GM23338 (cell line): Measurements from ENCODE around the gene ANKRD11. TPM values are rescaled to one million over a fixed set of nuclear protein-coding genes. Genes with fewer than 3 reads are reported as not detected.
A peak's percentile ranks its signal among the peaks of the same experiment; 100 is the strongest.

ENCODE experiments used
- ATAC-seq: fragments of 200-7000 bp; cut with Tn5 transposase; 3 replicates; pipeline ENCODE4 v1.9.1; 2020
- DNase-seq: peaks from one replicate; pipeline ENCODE4 v3.0.0-alpha.2; 2015; ENCODE audit warnings: low spot score
- H2AFZ ChIP-seq: fragments of 200-600 bp; sonication (generic); 2 replicates; pipeline ENCODE4 v1.8.0; 2016; ENCODE audit warnings: antibody characterized with exemption, mild to moderate bottlenecking, moderate library complexity
- H3F3A ChIP-seq: fragments of 200-600 bp; sonication (generic); replicated peaks from 2 replicates; pipeline ENCODE4 v1.8.0; 2017; ENCODE audit warnings: antibody characterized with exemption, mixed run types, low read depth
- H3K27ac ChIP-seq: fragments of 200-600 bp; sonication (generic); 2 replicates; pipeline ENCODE4 v1.6.1; 2016; ENCODE audit warnings: low read depth
- H3K27me3 ChIP-seq: fragments of 200-600 bp; sonication (generic); 2 replicates; pipeline ENCODE4 v1.8.0; 2016; ENCODE audit warnings: mild to moderate bottlenecking, mixed run types, moderate library complexity; ENCODE audit not compliant: insufficient read depth
- H3K36me3 ChIP-seq: fragments of 200-600 bp; sonication (generic); 2 replicates; pipeline ENCODE4 v1.8.0; 2016; ENCODE audit warnings: mild to moderate bottlenecking; ENCODE audit not compliant: insufficient read depth
- H3K4me1 ChIP-seq: fragments of 200-600 bp; sonication (generic); 2 replicates; pipeline ENCODE4 v1.8.0; 2016; ENCODE audit warnings: mild to moderate bottlenecking, moderate library complexity; ENCODE audit not compliant: insufficient read depth
- H3K4me2 ChIP-seq: fragments of 200-600 bp; sonication (generic); 2 replicates; pipeline ENCODE4 v1.7.1; 2017; ENCODE audit warnings: mixed run types
- H3K4me3 ChIP-seq: fragments of 200-600 bp; sonication (generic); 2 replicates; pipeline ENCODE4 v1.6.1; 2016; ENCODE audit warnings: mixed run types
- H3K79me2 ChIP-seq: fragments of 200-600 bp; sonication (generic); replicated peaks from 2 replicates; pipeline ENCODE4 v1.8.0; 2017; ENCODE audit warnings: mild to moderate bottlenecking; ENCODE audit not compliant: insufficient read depth
- H3K9me2 ChIP-seq: fragments of 200-600 bp; sonication (generic); 2 replicates; pipeline ENCODE4 v1.8.0; 2017; ENCODE audit not compliant: insufficient read depth
- H4K20me1 ChIP-seq: fragments of 200-600 bp; sonication (generic); replicated peaks from 2 replicates; pipeline ENCODE4 v1.8.0; 2017; ENCODE audit warnings: mild to moderate bottlenecking; ENCODE audit not compliant: insufficient read depth
- H3K27ac Mint-ChIP-seq: 2 replicates; pipeline ENCODE4 v1.8.0; 2020; ENCODE audit warnings: inconsistent platforms, mild to moderate bottlenecking, moderate library complexity, mixed read lengths
- H3K27me3 Mint-ChIP-seq: 3 replicates; pipeline ENCODE4 v1.8.0; 2022; ENCODE audit warnings: low read depth, mild to moderate bottlenecking, moderate library complexity, mixed read lengths, inconsistent platforms; ENCODE audit not compliant: insufficient read depth, poor library complexity
- H3K36me3 Mint-ChIP-seq: 3 replicates; pipeline ENCODE4 v1.8.0; 2021; ENCODE audit warnings: low read depth, mild to moderate bottlenecking, inconsistent platforms, moderate library complexity, mixed read lengths
- H3K4me1 Mint-ChIP-seq: 3 replicates; pipeline ENCODE4 v1.8.0; 2020; ENCODE audit warnings: mild to moderate bottlenecking, inconsistent platforms, mixed read lengths
- H3K4me3 Mint-ChIP-seq: 3 replicates; pipeline ENCODE4 v1.8.0; 2021; ENCODE audit warnings: moderate library complexity, mild to moderate bottlenecking, inconsistent platforms, mixed read lengths
- H3K9me3 Mint-ChIP-seq: 3 replicates; pipeline ENCODE4 v1.8.0; 2020; ENCODE audit warnings: moderate library complexity, mild to moderate bottlenecking, inconsistent platforms, mixed read lengths
- CREB1 ChIP-seq: fragments of 250-450 bp; sonication (Bioruptor Pico); IDR thresholded peaks from 2 replicates; pipeline ENCODE4 v1.5.0; 2020; ENCODE audit warnings: low read depth, mild to moderate bottlenecking, moderate library complexity
- ETS1 ChIP-seq: IDR thresholded peaks from 2 replicates; pipeline ENCODE4 v1.6.1; 2016; ENCODE audit warnings: antibody characterized with exemption
- EZH2 ChIP-seq: fragments of 200-600 bp; sonication (generic); IDR thresholded peaks from one replicate; pipeline ENCODE4 v1.8.0; 2017; ENCODE audit warnings: antibody characterized with exemption, mild to moderate bottlenecking, low read depth; ENCODE audit not compliant: unreplicated experiment
- EZH2phosphoT487 ChIP-seq: fragments of 200-600 bp; sonication (generic); IDR thresholded peaks from one replicate; pipeline ENCODE4 v1.8.1; 2018; ENCODE audit warnings: antibody characterized with exemption; ENCODE audit not compliant: unreplicated experiment
- JUNB ChIP-seq: IDR thresholded peaks from one replicate; pipeline ENCODE4 v1.6.1; 2016; ENCODE audit warnings: antibody characterized with exemption; ENCODE audit not compliant: unreplicated experiment
- NANOG ChIP-seq: IDR thresholded peaks from 2 replicates; pipeline ENCODE4 v1.6.1; 2016; ENCODE audit warnings: antibody characterized with exemption, borderline replicate concordance
- POLR2AphosphoS5 ChIP-seq: IDR thresholded peaks from 2 replicates; pipeline ENCODE4 v1.6.1; 2016; ENCODE audit warnings: antibody characterized with exemption, low read depth
- REST ChIP-seq: IDR thresholded peaks from one replicate; pipeline ENCODE4 v1.6.1; 2018; ENCODE audit warnings: antibody characterized with exemption; ENCODE audit not compliant: unreplicated experiment
- STAT1 ChIP-seq: IDR thresholded peaks from one replicate; pipeline ENCODE4 v1.6.1; 2016; ENCODE audit warnings: antibody characterized with exemption; ENCODE audit not compliant: unreplicated experiment
- ZNF114 ChIP-seq: fragments of 250-450 bp; sonication (Bioruptor Pico); IDR thresholded peaks from 2 replicates; pipeline ENCODE4 v1.5.0; 2020; ENCODE audit warnings: mild to moderate bottlenecking, moderate library complexity
- ZNF331 ChIP-seq: fragments of 250-450 bp; sonication (Bioruptor Pico); IDR thresholded peaks from 2 replicates; pipeline ENCODE4 v1.5.0; 2020; ENCODE audit warnings: low read depth, mild to moderate bottlenecking, moderate library complexity
- polyA plus RNA-seq: library from polyadenylated mRNA; unstranded; fragments of >200 nt; fragmentation: Nextera tagmentation; extraction: Ambion mirVana; gene quantifications from 2 replicates; pipeline ENCODE4 v1.2.1, GENCODE V29; 2016
- total RNA-seq: library from RNA; depleted of rRNA; stranded (reverse); fragments of >200 nt; shearing (Covaris generic); gene quantifications from 2 replicates; pipeline ENCODE4 v1.2.3, GENCODE V29; 2014
- TF ChIP-seq, protein P1 (sequence below), 2 experiments: fragments of 200-600 bp in 1 of 2; sonication (generic) in 1 of 2; conservative IDR thresholded peaks; 2 replicates each; pipeline versions ENCODE4 v1.5.1 to v1.6.1; 2016 to 2017; ENCODE audit warnings: antibody characterized with exemption in 2 of 2, low read depth in 2 of 2, mild to moderate bottlenecking in 2 of 2, moderate library complexity in 1 of 2
- TF ChIP-seq, protein P2 (sequence below): fragments of 250-450 bp; sonication (Bioruptor Pico); IDR thresholded peaks from 2 replicates; pipeline ENCODE4 v1.5.0; 2020; ENCODE audit warnings: mild to moderate bottlenecking, moderate library complexity

Gene ANKRD11
- total and polyA plus RNA-seq, 2 experiments from 2014 or later: 130 to 159 TPM

- peaks cover 100% of the 10 kb centered on the region for H3K79me2 ChIP-seq
- 0 out of 2 replicates have a peak, but pooled peaks cover 4% of the 10 kb centered on the region for H3K36me3 ChIP-seq
- no peak overlapping the region for H2AFZ ChIP-seq
- H3K4me1 ChIP-seq: peaks cover 35% of the 10 kb centered on the region
- H3K4me1 Mint-ChIP-seq: peaks cover 34% of the 10 kb centered on the region
- no peak overlapping the region for H3K4me3 Mint-ChIP-seq
- TF ChIP-seq POLR2AphosphoS5: no peak
- TF ChIP-seq STAT1: no peak
- TF ChIP-seq, protein P1, sequence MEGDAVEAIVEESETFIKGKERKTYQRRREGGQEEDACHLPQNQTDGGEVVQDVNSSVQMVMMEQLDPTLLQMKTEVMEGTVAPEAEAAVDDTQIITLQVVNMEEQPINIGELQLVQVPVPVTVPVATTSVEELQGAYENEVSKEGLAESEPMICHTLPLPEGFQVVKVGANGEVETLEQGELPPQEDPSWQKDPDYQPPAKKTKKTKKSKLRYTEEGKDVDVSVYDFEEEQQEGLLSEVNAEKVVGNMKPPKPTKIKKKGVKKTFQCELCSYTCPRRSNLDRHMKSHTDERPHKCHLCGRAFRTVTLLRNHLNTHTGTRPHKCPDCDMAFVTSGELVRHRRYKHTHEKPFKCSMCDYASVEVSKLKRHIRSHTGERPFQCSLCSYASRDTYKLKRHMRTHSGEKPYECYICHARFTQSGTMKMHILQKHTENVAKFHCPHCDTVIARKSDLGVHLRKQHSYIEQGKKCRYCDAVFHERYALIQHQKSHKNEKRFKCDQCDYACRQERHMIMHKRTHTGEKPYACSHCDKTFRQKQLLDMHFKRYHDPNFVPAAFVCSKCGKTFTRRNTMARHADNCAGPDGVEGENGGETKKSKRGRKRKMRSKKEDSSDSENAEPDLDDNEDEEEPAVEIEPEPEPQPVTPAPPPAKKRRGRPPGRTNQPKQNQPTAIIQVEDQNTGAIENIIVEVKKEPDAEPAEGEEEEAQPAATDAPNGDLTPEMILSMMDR (conservative IDR thresholded peaks at IDR 0.05; ENCODE audit: low read depth in 2 of 2): no peak
- TF ChIP-seq, protein P2, sequence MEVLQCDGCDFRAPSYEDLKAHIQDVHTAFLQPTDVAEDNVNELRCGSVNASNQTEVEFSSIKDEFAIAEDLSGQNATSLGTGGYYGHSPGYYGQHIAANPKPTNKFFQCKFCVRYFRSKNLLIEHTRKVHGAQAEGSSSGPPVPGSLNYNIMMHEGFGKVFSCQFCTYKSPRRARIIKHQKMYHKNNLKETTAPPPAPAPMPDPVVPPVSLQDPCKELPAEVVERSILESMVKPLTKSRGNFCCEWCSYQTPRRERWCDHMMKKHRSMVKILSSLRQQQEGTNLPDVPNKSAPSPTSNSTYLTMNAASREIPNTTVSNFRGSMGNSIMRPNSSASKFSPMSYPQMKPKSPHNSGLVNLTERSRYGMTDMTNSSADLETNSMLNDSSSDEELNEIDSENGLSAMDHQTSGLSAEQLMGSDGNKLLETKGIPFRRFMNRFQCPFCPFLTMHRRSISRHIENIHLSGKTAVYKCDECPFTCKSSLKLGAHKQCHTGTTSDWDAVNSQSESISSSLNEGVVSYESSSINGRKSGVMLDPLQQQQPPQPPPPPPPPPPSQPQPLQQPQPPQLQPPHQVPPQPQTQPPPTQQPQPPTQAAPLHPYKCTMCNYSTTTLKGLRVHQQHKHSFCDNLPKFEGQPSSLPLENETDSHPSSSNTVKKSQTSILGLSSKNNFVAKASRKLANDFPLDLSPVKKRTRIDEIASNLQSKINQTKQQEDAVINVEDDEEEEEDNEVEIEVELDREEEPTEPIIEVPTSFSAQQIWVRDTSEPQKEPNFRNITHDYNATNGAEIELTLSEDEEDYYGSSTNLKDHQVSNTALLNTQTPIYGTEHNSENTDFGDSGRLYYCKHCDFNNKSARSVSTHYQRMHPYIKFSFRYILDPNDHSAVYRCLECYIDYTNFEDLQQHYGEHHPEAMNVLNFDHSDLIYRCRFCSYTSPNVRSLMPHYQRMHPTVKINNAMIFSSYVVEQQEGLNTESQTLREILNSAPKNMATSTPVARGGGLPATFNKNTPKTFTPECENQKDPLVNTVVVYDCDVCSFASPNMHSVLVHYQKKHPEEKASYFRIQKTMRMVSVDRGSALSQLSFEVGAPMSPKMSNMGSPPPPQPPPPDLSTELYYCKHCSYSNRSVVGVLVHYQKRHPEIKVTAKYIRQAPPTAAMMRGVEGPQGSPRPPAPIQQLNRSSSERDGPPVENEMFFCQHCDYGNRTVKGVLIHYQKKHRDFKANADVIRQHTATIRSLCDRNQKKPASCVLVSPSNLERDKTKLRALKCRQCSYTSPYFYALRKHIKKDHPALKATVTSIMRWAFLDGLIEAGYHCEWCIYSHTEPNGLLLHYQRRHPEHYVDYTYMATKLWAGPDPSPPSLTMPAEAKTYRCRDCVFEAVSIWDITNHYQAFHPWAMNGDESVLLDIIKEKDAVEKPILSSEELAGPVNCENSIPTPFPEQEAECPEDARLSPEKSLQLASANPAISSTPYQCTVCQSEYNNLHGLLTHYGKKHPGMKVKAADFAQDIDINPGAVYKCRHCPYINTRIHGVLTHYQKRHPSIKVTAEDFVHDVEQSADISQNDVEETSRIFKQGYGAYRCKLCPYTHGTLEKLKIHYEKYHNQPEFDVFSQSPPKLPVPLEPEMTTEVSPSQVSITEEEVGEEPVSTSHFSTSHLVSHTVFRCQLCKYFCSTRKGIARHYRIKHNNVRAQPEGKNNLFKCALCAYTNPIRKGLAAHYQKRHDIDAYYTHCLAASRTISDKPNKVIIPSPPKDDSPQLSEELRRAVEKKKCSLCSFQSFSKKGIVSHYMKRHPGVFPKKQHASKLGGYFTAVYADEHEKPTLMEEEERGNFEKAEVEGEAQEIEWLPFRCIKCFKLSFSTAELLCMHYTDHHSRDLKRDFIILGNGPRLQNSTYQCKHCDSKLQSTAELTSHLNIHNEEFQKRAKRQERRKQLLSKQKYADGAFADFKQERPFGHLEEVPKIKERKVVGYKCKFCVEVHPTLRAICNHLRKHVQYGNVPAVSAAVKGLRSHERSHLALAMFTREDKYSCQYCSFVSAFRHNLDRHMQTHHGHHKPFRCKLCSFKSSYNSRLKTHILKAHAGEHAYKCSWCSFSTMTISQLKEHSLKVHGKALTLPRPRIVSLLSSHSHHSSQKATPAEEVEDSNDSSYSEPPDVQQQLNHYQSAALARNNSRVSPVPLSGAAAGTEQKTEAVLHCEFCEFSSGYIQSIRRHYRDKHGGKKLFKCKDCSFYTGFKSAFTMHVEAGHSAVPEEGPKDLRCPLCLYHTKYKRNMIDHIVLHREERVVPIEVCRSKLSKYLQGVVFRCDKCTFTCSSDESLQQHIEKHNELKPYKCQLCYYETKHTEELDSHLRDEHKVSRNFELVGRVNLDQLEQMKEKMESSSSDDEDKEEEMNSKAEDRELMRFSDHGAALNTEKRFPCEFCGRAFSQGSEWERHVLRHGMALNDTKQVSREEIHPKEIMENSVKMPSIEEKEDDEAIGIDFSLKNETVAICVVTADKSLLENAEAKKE: no peak
- no peak for TF ChIP-seq NANOG
- no peak for TF ChIP-seq JUNB
- no peak for TF ChIP-seq REST
- TF ChIP-seq CREB1 (CRISPR knock-in tag): no peak
- no peak for TF ChIP-seq ZNF331 (CRISPR knock-in tag)
- no peak for TF ChIP-seq ZNF114 (CRISPR knock-in tag)
- TF ChIP-seq ETS1: no peak
- TF ChIP-seq EZH2: no peak
- no peak for TF ChIP-seq EZH2phosphoT487
- peak overlapping the region; percentile 66 for H3K27ac ChIP-seq
- H3K4me3 ChIP-seq: no peak overlapping the region
- peaks cover 47% of the 10 kb centered on the region for H3K36me3 Mint-ChIP-seq
- no peak overlapping the region for H3K27ac Mint-ChIP-seq
- H3F3A ChIP-seq: 0 out of 2 replicates have a peak, but pooled peaks cover 3% of the 10 kb centered on the region
- peaks cover 18% of the 10 kb centered on the region for H3K27me3 Mint-ChIP-seq
- H3K27me3 ChIP-seq: no peaks in the 10 kb centered on the region
- DNase-seq (no peak), ATAC-seq (no peak)
- no peak overlapping the region for H3K4me2 ChIP-seq
- no peaks in the 10 kb centered on the region for H3K9me2 ChIP-seq
- peaks cover 84% of the 10 kb centered on the region for H4K20me1 ChIP-seq
- H3K9me3 Mint-ChIP-seq: peaks cover 14% of the 10 kb centered on the region; the same call in 2 of the 3 replicates
Measured at GRCh38 chr16:89467382-89467781, 23.0 kb downstream of the ANKRD11 start.
